NCI-H526 treated with DMSO at 0.1 percent for 48 hours (cell line): ENCODE data around the gene FOXN3.

Source experiments
- DNase-seq: peaks from one replicate; lab custom pipeline; 2025; lab: John Stamatoyannopoulos, UW

Gene FOXN3

GRCh38 chr14:89417091-89417464 is at the start of gene FOXN3:
FOXN3 (minus strand) TSS chr14:89417233; CDS start chr14:89412476, 4,757 bp downstream.
- DNase-seq: peak; percentile 88

GRCh38 chr14:89466484-89466883 is 49.5 kb upstream of the FOXN3 start:
- DNase-seq: no peak

GRCh38 chr14:89465876-89466275 is 48.8 kb upstream of the FOXN3 start:
- DNase-seq: no peak

GRCh38 chr14:89461256-89461655 is 44.2 kb upstream of the FOXN3 start:
- no peak for DNase-seq

GRCh38 chr14:89458713-89459420 is 41.8 kb upstream of the FOXN3 start:
- DNase-seq: no peak

GRCh38 chr14:89457007-89457406 is 40.0 kb upstream of the FOXN3 start:
- DNase-seq: no peak

GRCh38 chr14:89455412-89455811 is 38.4 kb upstream of the FOXN3 start:
- DNase-seq: no peak

- DNase-seq: no peak
These were observed 38.0 kb upstream of the FOXN3 start for GRCh38 chr14:89454996-89455395.

GRCh38 chr14:89452281-89452680 is 35.2 kb upstream of the FOXN3 start:
- DNase-seq: no peak

GRCh38 chr14:89451229-89451628 is 34.2 kb upstream of the FOXN3 start:
- DNase-seq: no peak

- DNase-seq: no peak
These were observed 30.3 kb upstream of the FOXN3 start for GRCh38 chr14:89447182-89447944.

- no peak for DNase-seq
These were observed 28.4 kb upstream of the FOXN3 start for GRCh38 chr14:89445273-89445973.

- no peak for DNase-seq
These were observed 27.6 kb upstream of the FOXN3 start for GRCh38 chr14:89444516-89445125.

GRCh38 chr14:89444044-89444443 is 27.0 kb upstream of the FOXN3 start:
- DNase-seq: no peak

GRCh38 chr14:89443042-89443629 is 26.1 kb upstream of the FOXN3 start:
- DNase-seq: no peak

- DNase-seq: no peak
These were observed 25.2 kb upstream of the FOXN3 start for GRCh38 chr14:89442280-89442679.

- no peak for DNase-seq
These were observed 24.2 kb upstream of the FOXN3 start for GRCh38 chr14:89440986-89441909.

GRCh38 chr14:89435892-89436656 is 19.0 kb upstream of the FOXN3 start:
- no peak for DNase-seq

- no peak for DNase-seq
These were observed 18.5 kb upstream of the FOXN3 start for GRCh38 chr14:89435492-89435891.

- DNase-seq: no peak
These were observed 15.2 kb upstream of the FOXN3 start for GRCh38 chr14:89432226-89432625.
